H1 (cell line): Measurements from ENCODE around the gene TYRP1. TPM values are rescaled to one million over a fixed set of nuclear protein-coding genes. Genes with fewer than 3 reads are reported as not detected.

Experiments
- CTCF ChIA-PET: fragments of 300-600 bp; sonication (Branson Sonifier 250); formaldehyde crosslinking; loops from one replicate; lab custom pipeline; 2021; ENCODE audit not compliant: partially characterized antibody; lab: Charles Lee
- POLR2A ChIA-PET: fragments of 300-600 bp; sonication (Branson Sonifier 250); formaldehyde crosslinking; loops from one replicate; lab custom pipeline; 2021; ENCODE audit warnings: inconsistent platforms; ENCODE audit not compliant: partially characterized antibody; lab: Charles Lee
- DNase-seq, 2 experiments: peaks; one replicate each; pipeline versions ENCODE4 v3.0.0 to v3.0.0-alpha.2; 2010 to 2022; ENCODE audit warnings: low spot score in 2 of 2, low read depth in 1 of 2, mixed read lengths in 1 of 2
- FAIRE-seq: peaks from 2 replicates; lab custom pipeline; 2011; peaks lifted over from hg19 to GRCh38; lab: Jason Lieb, UNC
- H2AFZ ChIP-seq: 2 replicates; pipeline ENCODE4 v1.8.1; 2012; ENCODE audit warnings: low read length, inconsistent platforms
- H2AK5ac ChIP-seq: 2 replicates; pipeline ENCODE4 v1.6.1; 2013; ENCODE audit warnings: low read depth, low read length
- H2BK120ac ChIP-seq: replicated peaks from 2 replicates; pipeline ENCODE3; 2013; ENCODE audit warnings: low read depth, low read length, inconsistent platforms
- H2BK12ac ChIP-seq: 2 replicates; pipeline ENCODE4 v1.6.1; 2013; ENCODE audit warnings: low read depth, low read length
- H2BK15ac ChIP-seq: 2 replicates; pipeline ENCODE4 v1.6.1; 2013; ENCODE audit warnings: low read length
- H2BK20ac ChIP-seq: 2 replicates; pipeline ENCODE4 v1.6.1; 2013; ENCODE audit warnings: low read length
- H2BK5ac ChIP-seq: 2 replicates; pipeline ENCODE4 v1.6.1; 2013; ENCODE audit warnings: low read depth, low read length
- H3K14ac ChIP-seq: 2 replicates; pipeline ENCODE4 v1.6.1; 2013; ENCODE audit warnings: inconsistent platforms; ENCODE audit not compliant: insufficient read length
- H3K18ac ChIP-seq: 2 replicates; pipeline ENCODE4 v1.6.1; 2013; ENCODE audit warnings: low read length; ENCODE audit errors: extremely low read depth
- H3K23ac ChIP-seq: 2 replicates; pipeline ENCODE4 v1.6.1; 2013; ENCODE audit warnings: inconsistent platforms; ENCODE audit not compliant: insufficient read length
- H3K23me2 ChIP-seq: 2 replicates; pipeline ENCODE4 v1.6.1; 2013; ENCODE audit warnings: low read depth, low read length
- H3K27ac ChIP-seq: 2 replicates; pipeline ENCODE4 v1.6.1; 2011; ENCODE audit warnings: low read depth, low read length, inconsistent platforms
- H3K27me3 ChIP-seq, 4 experiments: replicated peaks in 1 of 4; 1 replicate in 1 of 4; 2 replicates in 3 of 4; pipeline versions ENCODE4 v1.6.1 to v1.8.1; 2011 to 2013; ENCODE audit warnings: low read length in 3 of 4, mild to moderate bottlenecking in 3 of 4, inconsistent platforms in 2 of 4, mixed read lengths in 2 of 4, moderate library complexity in 1 of 4; ENCODE audit not compliant: control insufficient read depth in 3 of 4, insufficient read depth in 3 of 4; ENCODE audit errors: extremely low read depth in 1 of 4
- H3K36me3 ChIP-seq, 4 experiments: 2 replicates each; pipeline versions ENCODE4 v1.6.1 to v1.8.1; 2011 to 2013; ENCODE audit warnings: mild to moderate bottlenecking in 4 of 4, low read length in 3 of 4, moderate library complexity in 2 of 4, control low read depth in 1 of 4, inconsistent platforms in 1 of 4; ENCODE audit not compliant: insufficient read depth in 4 of 4, control insufficient read depth in 2 of 4
- H3K4ac ChIP-seq: replicated peaks from 2 replicates; pipeline ENCODE3; 2013; ENCODE audit warnings: low read length, low read depth, mixed read lengths, inconsistent platforms; ENCODE audit not compliant: insufficient read length
- H3K4me1 ChIP-seq, 4 experiments: replicated peaks in 1 of 4; 1 replicate in 1 of 4; 2 replicates in 3 of 4; pipeline versions ENCODE4 v1.6.1 to v1.8.1; 2011 to 2013; ENCODE audit warnings: low read length in 3 of 4, inconsistent platforms in 2 of 4, mixed read lengths in 1 of 4; ENCODE audit not compliant: insufficient read depth in 4 of 4, control insufficient read depth in 3 of 4
- H3K4me2 ChIP-seq, 2 experiments: 2 replicates each; pipeline versions ENCODE4 v1.6.1 to v1.8.1; 2011 to 2013; ENCODE audit warnings: low read depth in 2 of 2, low read length in 2 of 2, control low read depth in 1 of 2, inconsistent platforms in 1 of 2, mild to moderate bottlenecking in 1 of 2; ENCODE audit not compliant: insufficient read depth in 1 of 2
- H3K4me3 ChIP-seq, 4 experiments: fragments of 200-600, 300-600 bp in 1 of 4; sonication (generic), shearing (Covaris generic), sonication (Bioruptor Twin) in 1 of 4; 2 replicates each; pipeline versions ENCODE4 v1.5.1 to v1.8.1; 2011 to 2016; ENCODE audit warnings: low read length in 4 of 4, low read depth in 3 of 4, control low read depth in 2 of 4, inconsistent platforms in 2 of 4, mild to moderate bottlenecking in 2 of 4, mixed read lengths in 1 of 4, moderate library complexity in 1 of 4; ENCODE audit not compliant: insufficient read depth in 2 of 4; ENCODE audit errors: extremely low read depth in 1 of 4
- H3K56ac ChIP-seq: replicated peaks from 2 replicates; pipeline ENCODE3; 2013; ENCODE audit warnings: low read depth, mild to moderate bottlenecking, mixed read lengths, low read length, inconsistent platforms; ENCODE audit not compliant: insufficient read length
- H3K79me1 ChIP-seq: 2 replicates; pipeline ENCODE4 v1.6.1; 2013; ENCODE audit warnings: low read depth, low read length, control low read depth
- H3K79me2 ChIP-seq, 2 experiments: 2 replicates each; pipeline versions ENCODE4 v1.6.1 to v1.8.1; 2012 to 2013; ENCODE audit warnings: low read length in 2 of 2, mild to moderate bottlenecking in 2 of 2, inconsistent platforms in 1 of 2; ENCODE audit not compliant: insufficient read depth in 2 of 2, control insufficient read depth in 1 of 2
- H3K9ac ChIP-seq, 4 experiments: replicated peaks in 1 of 4; 1 replicate in 1 of 4; 2 replicates in 3 of 4; pipeline versions ENCODE4 v1.6.1 to v1.8.1; 2011 to 2013; ENCODE audit warnings: low read depth in 3 of 4, low read length in 3 of 4, control low read depth in 2 of 4, mild to moderate bottlenecking in 2 of 4, moderate library complexity in 2 of 4, inconsistent platforms in 1 of 4; ENCODE audit errors: extremely low read depth in 1 of 4
- H3K9me3 ChIP-seq, 2 experiments: 2 replicates each; pipeline versions ENCODE4 v1.6.1 to v1.8.1; 2012 to 2013; ENCODE audit warnings: mild to moderate bottlenecking in 2 of 2, moderate library complexity in 2 of 2, control low read depth in 1 of 2, inconsistent platforms in 1 of 2, low read depth in 1 of 2, low read length in 1 of 2, mixed read lengths in 1 of 2; ENCODE audit not compliant: insufficient read depth in 2 of 2
- H4K20me1 ChIP-seq, 2 experiments: replicated peaks in 1 of 2; 2 replicates each; pipeline versions ENCODE3 to v1.8.1; 2011 to 2013; ENCODE audit warnings: inconsistent platforms in 2 of 2, low read length in 2 of 2, mild to moderate bottlenecking in 1 of 2; ENCODE audit not compliant: insufficient read depth in 2 of 2, control insufficient read depth in 1 of 2
- H4K5ac ChIP-seq: 2 replicates; pipeline ENCODE4 v1.6.1; 2013; ENCODE audit warnings: low read length, low read depth, mixed read lengths, inconsistent platforms; ENCODE audit not compliant: insufficient read length
- H4K8ac ChIP-seq: 2 replicates; pipeline ENCODE4 v1.8.0; 2013; ENCODE audit warnings: mild to moderate bottlenecking, moderate library complexity, low read length, inconsistent platforms; ENCODE audit not compliant: insufficient read depth; ENCODE audit errors: extremely low read depth
- H4K91ac ChIP-seq: replicated peaks from 2 replicates; pipeline ENCODE3; 2013; ENCODE audit warnings: low read length, mixed read lengths, inconsistent platforms; ENCODE audit not compliant: insufficient read length
- ATF2 ChIP-seq: IDR thresholded peaks from 2 replicates; pipeline ENCODE4 v1.6.1; 2012; ENCODE audit warnings: low read length, inconsistent platforms
- CHD1 ChIP-seq: IDR thresholded peaks from 2 replicates; pipeline ENCODE4 v1.6.1; 2012; ENCODE audit warnings: low read depth, low read length, improper control_type of control experiment
- JUND ChIP-seq: IDR thresholded peaks from 2 replicates; pipeline ENCODE4 v1.6.1; 2011; ENCODE audit warnings: mild to moderate bottlenecking, improper control_type of control experiment, low read length
- POLR2A ChIP-seq, 2 experiments: IDR thresholded peaks; 1 replicate in 1 of 2; 2 replicates in 1 of 2; pipeline ENCODE4 v1.6.1; 2011; ENCODE audit warnings: low read depth in 2 of 2, low read length in 2 of 2, mild to moderate bottlenecking in 2 of 2; ENCODE audit errors: control extremely low read depth in 1 of 2
- RAD21 ChIP-seq, 2 experiments: IDR thresholded peaks in 1 of 2; conservative IDR thresholded peaks in 1 of 2; 2 replicates each; pipeline ENCODE4 v1.6.1; 2011; ENCODE audit warnings: low read depth in 2 of 2, low read length in 2 of 2, improper control_type of control experiment in 1 of 2, inconsistent platforms in 1 of 2, mild to moderate bottlenecking in 1 of 2, moderate library complexity in 1 of 2
- RBBP5 ChIP-seq: IDR thresholded peaks from 2 replicates; pipeline ENCODE4 v1.7.1; 2012; ENCODE audit warnings: low read depth, mild to moderate bottlenecking, inconsistent platforms, low read length, moderate library complexity, borderline replicate concordance
- RXRA ChIP-seq: IDR thresholded peaks from 2 replicates; pipeline ENCODE4 v1.6.1; 2011; ENCODE audit warnings: low read depth, mild to moderate bottlenecking, low read length, moderate library complexity; ENCODE audit not compliant: insufficient read depth
- SAP30 ChIP-seq: fragments of 300-600 bp; sonication (generic); IDR thresholded peaks from 2 replicates; pipeline ENCODE4 v1.7.1; 2012; ENCODE audit warnings: low read length, moderate library complexity, mild to moderate bottlenecking, inconsistent platforms; ENCODE audit not compliant: insufficient read depth, insufficient replicate concordance
- SIN3A ChIP-seq, 2 experiments: IDR thresholded peaks in 1 of 2; conservative IDR thresholded peaks in 1 of 2; 2 replicates each; pipeline ENCODE4 v1.6.1; 2011 to 2012; ENCODE audit warnings: low read length in 2 of 2, improper control_type of control experiment in 1 of 2, low read depth in 1 of 2, mild to moderate bottlenecking in 1 of 2
- SP2 ChIP-seq: IDR thresholded peaks from 2 replicates; pipeline ENCODE4 v1.6.1; 2012; ENCODE audit warnings: mild to moderate bottlenecking, low read length, inconsistent platforms
- TAF1 ChIP-seq: IDR thresholded peaks from 2 replicates; pipeline ENCODE4 v1.6.1; 2011; ENCODE audit warnings: mild to moderate bottlenecking, low read depth, low read length
- WGBS, 2 experiments: shearing (Covaris generic) in 1 of 2; methylation state at CpG; one replicate each; pipeline versions ENCODE4 v1.1.6 to v1.1.7; 2013 to 2015; ENCODE audit warnings: low lambda C conversion rate in 2 of 2, mixed read lengths in 2 of 2, inconsistent platforms in 1 of 2, low coverage in 1 of 2, missing lambda C conversion rate in 1 of 2; ENCODE audit not compliant: insufficient replicate concordance in 2 of 2, insufficient coverage in 1 of 2, insufficient read length in 1 of 2; ENCODE audit errors: extremely low coverage in 1 of 2, missing lambda C conversion rate in 1 of 2; 5-methylcytosine and 5-hydroxymethylcytosine counted together
- polyA plus RNA-seq, 7 experiments: library from polyadenylated mRNA; depleted of rRNA in 3 of 7; stranded (reverse) in 5 of 7; unstranded in 2 of 7; fragments of >200 nt in 5 of 7; fragments of 200-250 nt in 2 of 7; gene quantifications; 1 replicate in 5 of 7; 2 replicates in 1 of 7; 4 replicates in 1 of 7; pipeline versions ENCODE4 v1.2.1 to v1.2.3, GENCODE V29; 2011 to 2013; ENCODE audit warnings: missing spikeins in 2 of 7, mixed read lengths in 2 of 7
- total RNA-seq: library from RNA; stranded (reverse); fragmentation: NEBNext Ultra II Directional; extraction: Animal tissue kit (Norgen Biotek cat#: 25700); gene quantifications from 2 replicates; pipeline ENCODE4 v1.2.1, GENCODE V29; 2021

The TYRP1 gene
- total and polyA plus RNA-seq, 2 of the 8 experiments (the other 6 are each of a cell fraction or from before 2014, with no cell fraction given), result 0.15 TPM; not detected in 1

DNA sequence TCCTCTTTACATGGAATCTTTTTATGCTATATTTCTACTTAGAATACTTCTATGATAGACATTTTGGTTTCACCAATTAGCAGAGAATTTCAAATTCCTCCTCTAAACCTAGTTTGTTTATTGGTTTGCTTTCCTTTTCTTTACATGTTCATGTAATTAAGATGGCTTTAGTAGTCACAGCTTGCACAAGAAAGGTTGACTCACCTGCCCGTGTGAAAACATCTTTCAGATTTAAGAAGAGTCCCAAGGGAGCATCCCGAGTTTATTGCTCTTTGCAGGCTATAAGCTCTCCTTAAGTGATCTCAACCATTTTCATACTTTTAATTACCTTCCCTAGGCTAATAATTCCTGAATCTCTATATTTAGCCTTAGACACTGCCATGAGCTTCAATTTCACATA is 28.9 kb downstream of the TYRP1 start:
- Histone ChIP-seq H3K14ac (no peak overlapping the region), H2BK120ac (no peak overlapping the region), H2BK12ac (no peak overlapping the region), H3K79me2 (no peaks in the 10 kb centered on the region), H3K79me1 (no peaks in the 10 kb centered on the region), H3K9me3 (no peaks in the 10 kb centered on the region), H2BK20ac (no peak overlapping the region), H3K9ac (no peak overlapping the region), H4K20me1 (no peaks in the 10 kb centered on the region), H2AFZ (no peak overlapping the region), H3K27ac (no peak overlapping the region), H3K23ac (no peak overlapping the region), H2AK5ac (no peak overlapping the region), H3K4ac (no peak overlapping the region), H3K27me3 (no peaks in the 10 kb centered on the region), H4K5ac (no peak overlapping the region), H4K91ac (no peak overlapping the region), H3K56ac (no peak overlapping the region), H3K18ac (no peak overlapping the region), H3K23me2 (no peaks in the 10 kb centered on the region), H3K4me3 (no peak overlapping the region), H2BK15ac (no peak overlapping the region), H2BK5ac (no peak overlapping the region), H3K4me1 (peaks cover 0 to 8% (median 3%) of the 10 kb centered on the region in 4 experiments; a peak in 4 of 7 replicates), H3K36me3 (no peaks in the 10 kb centered on the region), H3K4me2 (no peak overlapping the region), H4K8ac (no peak overlapping the region)
- FAIRE-seq, result no peak
- CTCF ChIA-PET, result interaction anchor here (0.6 to 6.4 kb wide), 7 partner anchors 13 to 219 kb away, joined by 3 to 30 read pairs (median 5); partner anchors contain the start of gene LURAP1L
- POLR2A ChIA-PET, result no interaction called here
- 84% methylated on average over 2 of the region's 2 CpGs; no CpG with 5 or more reads in 1 of the 2 experiments for WGBS, 2 experiments
- no peak for DNase-seq
- TF ChIP-seq CHD1 (no peak), RAD21 (IDR thresholded peaks at IDR 0.05 in 1 of 2, conservative IDR thresholded peaks at IDR 0.05 in 1 of 2; ENCODE audit: low read depth in 2 of 2, low read length in 2 of 2) (no peak), RXRA (no peak), SAP30 (no peak), SIN3A (conservative IDR thresholded peaks at IDR 0.05 in 1 of 2, IDR thresholded peaks at IDR 0.05 in 1 of 2; ENCODE audit: low read depth in 1 of 2, low read length in 2 of 2) (no peak), POLR2A (IDR thresholded peaks at IDR 0.05; ENCODE audit: control extremely low read depth in 1 of 2, low read depth in 2 of 2, low read length in 2 of 2) (no peak), RBBP5 (no peak), SP2 (no peak), TAF1 (no peak), JUND (no peak), ATF2 (no peak)
